ENCODE measurements around the gene CIDEC.

- TF ChIP-seq CTCF (IDR thresholded peaks at IDR 0.05), result no peak
- TF ChIP-seq ZFX (IDR thresholded peaks at IDR 0.05; ENCODE audit: borderline replicate concordance), result no peak
Observed at GRCh38 chr3:9928158-9928557, 48.1 kb upstream of the CIDEC start.
